Posterior vena cava (tissue), 2 donors: ENCODE data around the gene ADPRH. TPM values are rescaled to one million over a fixed set of nuclear protein-coding genes. Genes with fewer than 3 reads are reported as not detected.
"Not testable (repeated sequence)": the region's sequence is repeated elsewhere in the genome, so short reads cannot be mapped to it uniquely, and the experiment has no call there.

Experiments used
- DNase-seq: peaks from one replicate; pipeline ENCODE4 v3.0.0-alpha.2; 2020; ENCODE audit warnings: low spot score
- intact Hi-C, 2 donors: fragments of 100-400 bp; cut with DNase I; formaldehyde crosslinking; loops; one replicate each; pipeline versions ENCODE4 v1.14.1 to v1.14.2; 2022 to 2023
- long read RNA-seq, 2 donors: library from polyadenylated mRNA; unstranded; transcript quantifications; one replicate each; pipeline ENCODE4 v2.0.0, GENCODE V29; 2020 to 2021
- total RNA-seq, 2 donors: library from RNA; stranded (reverse); fragmentation: NEBNext Ultra II Directional; extraction: Animal tissue kit (Norgen Biotek cat#: 25700); gene quantifications; one replicate each; pipeline ENCODE4 v1.2.1, GENCODE V29; 2021
- donor health status: DM: yes; HTN: yes; CAD: no.
- donor health status: DM: yes; HTN: yes; CAD: no.

Gene ADPRH
- total RNA-seq = 10 to 100 TPM; 15.3 to 17.9 TPM
- long read RNA-seq, donor 1, transcript ADPRH-205 (4 exons, 1,501 nt) = major isoform, 6 of 19 reads
- long read RNA-seq, donor 1, transcript ADPRH-201 (5 exons, 3,439 nt) = major isoform, 6 of 19 reads
- long read RNA-seq, donor 1, partial matches to known transcripts = 3 of 19 reads
- long read RNA-seq, donor 1, other reads (novel, unspliced or antisense) = 3 of 19 reads
- long read RNA-seq, donor 2, transcript ADPRH-205 (4 exons, 1,501 nt) = major isoform, 11 of 27 reads
- long read RNA-seq, donor 2, transcript ADPRH-201 (5 exons, 3,439 nt) = minor isoform, 6 of 27 reads
- long read RNA-seq, donor 2, partial matches to known transcripts = 1 of 27 reads
- long read RNA-seq, donor 2, other reads (novel, unspliced or antisense) = 4 of 27 reads

DNA sequence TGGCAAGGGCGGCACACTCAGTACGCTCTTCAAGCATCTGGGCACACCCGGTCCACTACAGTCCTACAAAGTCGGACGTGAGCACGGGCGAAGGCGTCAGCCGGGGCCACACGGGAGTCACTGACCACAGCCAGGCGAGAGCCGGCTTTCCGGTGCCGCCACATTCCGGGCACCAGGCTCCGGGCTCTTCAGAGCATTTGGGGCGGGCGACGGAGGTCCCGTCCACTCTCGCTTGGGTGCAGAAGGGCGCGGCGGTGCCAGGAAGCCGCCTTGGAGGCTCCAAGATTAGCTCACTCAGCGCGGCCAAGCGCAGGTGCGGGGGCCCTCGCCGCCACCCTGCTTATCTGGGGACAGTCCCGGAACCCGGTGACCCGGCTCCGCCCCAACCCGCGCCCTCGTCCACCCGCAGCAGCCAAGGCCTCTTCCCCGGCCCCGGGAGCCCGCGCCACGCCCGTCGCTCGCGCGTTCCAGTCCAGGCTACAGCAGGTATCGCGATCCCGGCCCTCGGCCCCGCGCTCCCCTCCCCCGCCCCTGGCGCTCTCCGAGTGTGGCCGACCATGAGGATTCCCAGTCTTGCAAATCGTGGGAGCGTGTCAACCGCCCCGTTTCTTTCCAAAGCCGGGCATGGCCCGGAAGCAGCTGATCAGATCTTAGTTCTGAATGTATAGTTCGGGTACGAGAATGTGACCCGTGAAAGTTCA is at the start of gene ADPRH:
Gene ADPRH, plus strand, starts transcription at position 127 of the 701 bp plus-strand sequence. CDS start 2,678 bp downstream, outside the sequence.
- DNase-seq = peak; percentile 94
- intact Hi-C loops = loop anchor here (10.0 kb wide), 2 partner anchors 85 to 95 kb away; partner anchors contain the start of genes COX17 (in 1 of the 2) and POPDC2 (in 1 of the 2)

DNA sequence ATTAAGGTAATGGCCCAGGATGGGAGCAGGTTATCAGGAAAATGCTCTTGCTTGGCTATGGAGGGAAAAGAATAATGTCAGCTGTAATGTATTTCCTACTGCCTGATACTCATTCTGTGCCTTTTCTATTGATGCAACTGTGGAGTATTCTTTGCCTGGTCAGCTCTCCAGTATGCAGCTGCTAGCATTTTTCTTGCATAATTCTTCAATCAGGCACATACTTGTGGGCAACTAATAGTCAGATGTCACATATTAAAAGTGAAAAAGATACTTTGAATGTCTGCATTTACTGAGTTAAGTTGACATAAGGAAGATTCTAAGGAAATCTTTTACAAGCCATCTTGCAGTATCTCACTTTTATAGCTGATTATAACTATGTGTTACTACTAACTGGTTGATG is 49.4 kb upstream of the ADPRH start:
- no peak for DNase-seq
- intact Hi-C loops = loop anchor here in 1 of 2 donors (10.0 kb wide), 1 partner anchor 155 kb away; no protein-coding TSS in a partner anchor

DNA sequence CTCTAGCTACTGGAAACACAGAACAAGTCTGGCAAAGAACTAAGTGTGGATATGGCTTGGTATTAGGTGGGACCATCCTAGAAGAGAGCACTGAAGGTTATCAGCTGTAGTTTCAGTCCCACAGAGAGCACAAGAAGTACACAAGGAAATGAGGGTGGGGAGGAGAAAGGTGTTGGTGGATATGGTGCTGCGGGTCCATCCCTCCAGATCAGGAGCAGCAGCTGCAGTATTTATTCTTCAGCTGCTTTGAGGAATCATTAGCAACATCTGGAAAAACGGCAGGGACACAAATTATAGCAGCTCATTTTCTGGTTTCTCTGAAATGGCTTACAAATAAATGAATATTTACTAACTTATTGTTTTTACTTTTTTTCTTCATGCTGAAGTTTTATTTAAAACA is 48.8 kb upstream of the ADPRH start:
- intact Hi-C loops = no loop called here
- no peak for DNase-seq

DNA sequence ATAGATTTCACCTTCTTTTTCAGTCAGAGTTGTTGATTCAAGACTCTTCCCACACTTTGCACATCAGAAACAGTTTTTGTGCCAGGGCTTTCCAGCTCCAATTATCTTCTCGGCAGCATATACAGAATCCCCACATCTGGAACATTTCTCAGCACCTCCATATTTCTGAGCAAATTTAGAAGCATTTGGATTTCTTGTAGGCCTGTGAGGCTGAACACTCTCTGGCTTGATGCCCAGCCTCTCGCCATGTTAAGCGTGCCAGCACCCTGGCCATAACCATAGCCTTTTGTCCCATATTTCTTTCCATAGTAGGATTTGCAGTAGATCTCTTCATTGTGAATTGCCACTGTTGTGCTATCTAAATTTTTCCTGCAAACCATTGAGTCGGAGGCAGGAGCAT is 48.1 kb upstream of the ADPRH start:
- intact Hi-C loops = no loop called here
- no peak for DNase-seq

DNA sequence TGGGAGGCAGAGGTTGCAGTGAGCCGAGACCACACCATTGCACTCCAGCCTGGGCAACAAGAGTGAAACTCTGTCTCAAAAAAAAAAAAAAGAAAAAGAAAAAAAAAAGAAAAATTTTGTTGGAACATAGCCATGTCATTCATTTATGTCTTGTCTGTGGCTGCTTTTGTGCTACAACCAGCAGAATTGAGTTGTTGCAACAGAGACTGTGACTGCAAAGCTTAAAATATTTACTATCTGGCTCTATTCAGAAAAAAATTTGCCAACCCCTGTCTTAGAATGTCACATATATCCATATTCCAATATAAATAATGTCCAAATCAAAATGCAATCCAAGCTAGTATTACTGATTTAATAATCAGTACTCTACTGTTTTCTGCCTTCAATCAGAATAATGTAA is 45.0 kb upstream of the ADPRH start:
- intact Hi-C loops = no loop called here
- DNase-seq = no peak

DNA sequence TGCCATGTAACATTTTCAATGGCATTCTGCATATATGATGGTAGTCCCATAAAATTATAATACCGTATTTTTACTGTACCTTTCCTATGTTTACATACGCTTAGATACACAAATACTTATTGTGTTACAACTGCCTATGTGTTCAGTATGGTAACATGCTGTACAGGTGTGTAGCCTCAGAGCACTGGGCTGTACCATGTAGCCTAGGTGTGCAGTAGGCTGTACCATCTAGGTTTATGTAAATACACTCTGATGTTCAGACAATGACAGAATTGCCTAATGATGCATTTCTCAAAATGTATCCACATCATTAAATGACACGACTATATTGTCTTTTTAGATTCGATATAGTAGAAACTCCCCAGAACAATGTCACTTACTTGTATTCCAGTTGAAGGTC is 42.5 kb upstream of the ADPRH start:
- intact Hi-C loops = no loop called here
- DNase-seq = no peak

DNA sequence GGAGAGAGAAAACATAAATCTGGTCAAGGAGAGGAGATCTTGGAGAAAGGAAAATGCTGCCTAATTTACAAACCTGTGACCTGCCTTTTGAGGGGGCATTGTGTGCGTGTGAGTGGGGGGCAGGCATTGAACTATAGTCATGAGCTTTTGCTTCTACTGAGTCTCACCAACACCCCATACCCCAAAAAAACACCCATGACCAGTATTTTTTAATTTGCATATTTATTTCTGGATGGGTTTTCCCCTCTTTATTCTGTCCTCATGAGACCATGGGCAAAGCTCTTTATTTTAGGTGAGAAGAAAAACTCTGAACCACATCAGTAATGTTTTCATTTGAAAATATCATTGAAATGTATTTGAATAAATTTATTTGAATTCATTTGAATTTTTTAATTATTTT is 40.5 kb upstream of the ADPRH start:
- intact Hi-C loops = no loop called here
- no peak for DNase-seq

DNA sequence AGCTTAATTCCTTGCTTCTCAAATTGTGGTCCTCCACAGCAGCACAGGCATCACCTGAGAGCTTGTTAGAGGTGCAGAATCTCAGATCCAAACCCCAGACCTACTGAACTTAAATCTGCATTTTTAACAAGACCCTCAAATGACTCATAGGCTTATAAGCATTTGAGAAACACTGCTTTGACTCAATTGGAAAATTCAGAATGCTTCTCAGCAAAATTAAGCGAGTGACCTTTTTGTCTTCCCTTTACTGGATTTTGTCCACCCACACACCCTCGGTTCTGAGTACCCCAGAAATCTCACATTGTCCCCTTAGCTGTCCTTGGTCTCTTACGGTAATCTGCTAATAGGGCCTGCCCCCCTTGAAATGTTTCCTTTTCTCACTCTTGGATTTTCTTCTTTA is 37.7 kb upstream of the ADPRH start:
- intact Hi-C loops = loop anchor here in 1 of 2 donors (5.0 kb wide), 1 partner anchor 991 kb away; no protein-coding TSS in a partner anchor
- no peak for DNase-seq

DNA sequence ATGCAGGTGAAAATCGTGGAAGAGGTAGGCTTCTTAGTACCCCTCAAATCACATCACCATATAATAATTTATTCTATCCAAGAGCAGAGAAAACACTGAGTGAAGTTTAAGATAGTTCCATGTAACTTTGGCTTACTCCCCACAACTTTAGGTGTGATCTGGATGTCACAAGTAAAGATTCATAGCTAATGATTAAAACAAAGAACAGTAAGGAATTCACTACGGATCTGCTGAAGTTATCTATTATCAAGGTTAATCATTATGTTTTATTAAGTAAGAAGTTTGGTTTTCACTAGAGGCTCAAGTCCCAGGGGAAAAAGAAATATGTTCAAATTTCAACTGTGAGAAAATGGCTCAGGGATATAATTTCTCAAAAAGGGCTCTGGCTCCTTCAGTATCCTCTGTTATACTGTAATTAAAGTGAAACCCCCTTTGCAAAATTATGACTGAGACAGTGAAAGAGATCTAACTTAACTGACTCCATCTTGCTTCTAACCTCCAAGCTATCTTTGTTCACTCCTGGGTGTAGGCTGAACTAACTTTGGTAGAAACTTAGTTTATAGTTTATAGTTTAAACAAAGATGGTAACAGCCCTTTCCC is 37.0 kb upstream of the ADPRH start:
- no peak for DNase-seq
- intact Hi-C loops = loop anchor here in 1 of 2 donors (5.0 kb wide), 1 partner anchor 990 kb away; no protein-coding TSS in a partner anchor

DNA sequence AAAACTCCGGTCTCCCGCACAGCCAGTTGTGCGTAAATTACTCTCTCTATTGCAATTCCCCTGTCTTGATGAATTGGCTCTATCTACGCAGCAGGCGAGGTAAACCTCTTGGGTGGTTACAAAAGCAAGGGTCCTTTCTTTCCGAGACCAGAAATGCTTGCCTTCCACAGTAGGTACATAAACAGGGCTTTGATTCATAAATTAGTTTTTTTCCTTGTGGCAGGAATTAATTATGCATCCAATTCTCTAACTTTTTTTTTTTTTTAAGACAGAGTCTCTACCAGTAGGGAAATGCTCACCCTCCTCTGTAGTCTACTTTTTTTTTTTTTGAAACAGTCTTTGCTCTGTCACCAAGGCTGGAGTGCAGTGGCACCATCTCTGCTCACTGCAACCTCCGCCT is 36.1 kb upstream of the ADPRH start:
- intact Hi-C loops = loop anchor here in 1 of 2 donors (5.0 kb wide), 1 partner anchor 989 kb away; no protein-coding TSS in a partner anchor

DNA sequence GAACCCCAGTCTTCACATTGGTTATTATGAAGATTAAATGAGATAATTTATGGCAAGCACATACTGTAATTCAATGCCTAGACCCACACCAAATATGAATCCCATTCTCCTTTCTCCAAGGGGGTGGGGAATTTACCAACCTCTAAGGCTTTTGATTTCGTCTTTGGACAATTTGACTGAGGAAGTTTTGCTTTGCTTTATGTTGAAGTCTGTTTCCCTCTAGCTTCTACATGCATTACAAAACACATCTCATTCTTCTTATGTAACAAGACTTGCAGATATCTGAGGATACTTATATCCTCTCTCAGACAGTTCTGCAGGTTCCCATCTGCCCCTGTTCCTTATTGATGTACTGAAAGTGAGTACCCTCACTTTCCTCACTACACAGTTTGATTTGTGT is 32.1 kb upstream of the ADPRH start:
- DNase-seq = no peak
- intact Hi-C loops = no loop called here

More for the DNA sequence above, 36.1 kb upstream of the ADPRH start:
- no peak for DNase-seq

DNA sequence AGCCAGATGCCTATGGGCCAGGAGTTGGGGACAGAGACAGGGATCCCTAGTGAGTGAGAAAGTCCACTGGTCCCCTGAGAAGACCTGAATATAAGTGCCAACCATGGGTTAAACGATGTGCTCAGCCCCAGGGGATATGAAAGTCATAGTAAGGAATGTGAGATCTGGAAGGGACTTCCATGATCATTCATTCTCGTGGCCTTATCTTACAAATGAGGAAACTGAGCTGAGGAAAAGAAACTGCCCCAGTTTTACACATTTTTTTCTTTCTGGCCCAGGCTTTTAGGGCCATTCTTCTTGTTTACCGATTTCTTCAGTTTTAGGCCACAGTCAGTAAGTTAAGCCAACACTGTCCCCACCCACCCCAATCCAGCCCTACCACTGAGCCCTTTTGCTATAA is 31.0 kb upstream of the ADPRH start:
- DNase-seq = no peak
- intact Hi-C loops = no loop called here

DNA sequence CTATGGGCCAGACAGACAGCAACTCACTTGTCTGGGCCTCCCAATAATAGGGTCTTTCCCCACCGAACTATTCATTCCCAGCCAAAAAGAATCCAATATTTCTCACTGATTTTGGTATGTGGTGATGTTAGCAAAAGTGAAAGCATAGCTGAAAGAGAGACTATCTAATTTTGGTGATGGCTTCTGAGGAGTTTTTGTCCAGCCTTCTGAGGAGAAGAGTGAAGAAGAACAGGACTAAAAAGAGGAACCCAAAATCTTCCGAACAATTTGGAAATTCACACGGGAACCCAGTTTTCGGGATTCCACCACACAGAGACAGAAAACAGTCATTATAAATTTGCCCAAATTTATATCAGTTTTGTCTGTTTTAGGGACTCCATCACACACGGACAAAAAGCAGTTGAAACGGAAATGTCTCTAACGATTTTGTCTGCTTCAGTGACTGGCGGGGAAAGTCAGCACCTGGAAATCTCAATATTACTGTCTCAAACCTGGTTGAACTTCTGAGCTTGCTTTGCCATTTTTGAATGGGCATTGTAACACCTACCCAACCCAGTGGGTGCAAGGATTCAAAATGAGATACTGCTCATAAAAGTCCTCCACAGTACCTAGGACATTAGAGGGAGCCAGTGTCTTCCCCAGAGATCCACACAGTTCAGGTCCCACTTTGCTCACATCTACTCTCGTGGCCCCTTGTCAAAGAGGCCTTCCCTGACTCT is 28.9 kb upstream of the ADPRH start:
- DNase-seq = no peak
- intact Hi-C loops = no loop called here

DNA sequence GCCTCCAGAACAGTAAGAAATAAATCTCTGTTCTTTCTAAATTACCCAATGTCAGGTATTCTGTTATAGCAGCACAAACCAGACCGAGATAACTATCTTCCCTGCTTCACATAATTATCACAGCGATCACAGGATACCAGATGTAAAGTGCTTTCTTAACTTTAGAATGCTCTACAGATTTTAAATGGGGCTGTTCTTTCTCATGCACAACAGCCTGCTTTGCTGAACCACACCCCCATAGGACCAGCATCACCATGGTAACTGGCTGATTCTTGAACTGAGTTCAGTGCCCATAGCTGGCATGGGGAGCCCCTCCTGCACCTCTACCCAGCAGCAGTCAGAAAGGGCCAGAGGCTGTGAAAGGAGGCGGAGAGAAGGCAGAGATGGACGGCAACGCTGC is 27.7 kb upstream of the ADPRH start:
- DNase-seq = no peak
- intact Hi-C loops = no loop called here

DNA sequence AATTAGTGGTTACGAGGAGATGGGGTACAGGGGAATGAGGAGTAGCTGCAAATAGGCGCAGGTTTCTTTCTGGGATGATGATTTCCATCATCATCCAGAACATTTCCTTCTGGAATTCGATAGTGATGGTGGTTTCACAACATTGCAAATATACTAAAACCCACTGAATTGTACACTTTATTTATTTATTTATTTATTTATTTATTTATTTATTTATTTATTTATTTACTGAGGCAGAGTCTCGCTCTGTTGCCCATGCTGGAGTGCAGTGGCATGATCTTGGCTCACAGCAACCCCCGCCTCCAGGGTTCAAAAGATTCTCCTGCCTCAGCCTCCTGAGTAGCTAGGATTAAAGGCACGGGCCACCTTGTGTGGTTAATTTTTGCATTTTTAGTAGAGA is 26.4 kb upstream of the ADPRH start:
- DNase-seq, intact Hi-C loops: not testable (repeated sequence)

DNA sequence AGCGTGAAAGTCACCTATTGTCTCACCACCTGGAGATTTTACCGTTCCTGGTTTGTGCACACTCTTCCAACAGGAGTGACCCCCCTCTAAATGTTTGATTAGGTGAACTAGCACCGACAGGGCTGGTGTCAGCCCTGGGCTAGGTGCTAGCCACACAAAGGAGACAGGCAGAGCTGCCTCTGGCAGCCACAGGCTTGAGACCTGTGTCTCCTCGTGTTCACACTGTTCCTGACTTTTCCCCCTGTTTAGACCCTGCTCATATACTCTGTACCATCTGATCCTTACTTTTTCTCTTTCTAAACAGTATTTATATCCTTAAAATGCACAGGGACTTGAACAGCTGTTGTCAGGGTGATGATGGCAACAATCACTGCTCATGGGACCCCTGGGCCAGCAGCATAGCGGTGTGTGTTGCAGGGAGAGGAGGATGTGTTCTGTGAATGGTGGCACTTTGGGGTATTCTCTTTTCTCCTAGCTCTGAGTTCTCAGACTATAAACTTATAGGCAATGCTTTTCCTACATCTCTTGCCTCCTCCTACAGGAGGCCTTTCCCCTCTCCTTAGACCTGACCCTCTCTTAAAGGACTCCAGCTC is 25.4 kb upstream of the ADPRH start:
- intact Hi-C loops = no loop called here
- no peak for DNase-seq

DNA sequence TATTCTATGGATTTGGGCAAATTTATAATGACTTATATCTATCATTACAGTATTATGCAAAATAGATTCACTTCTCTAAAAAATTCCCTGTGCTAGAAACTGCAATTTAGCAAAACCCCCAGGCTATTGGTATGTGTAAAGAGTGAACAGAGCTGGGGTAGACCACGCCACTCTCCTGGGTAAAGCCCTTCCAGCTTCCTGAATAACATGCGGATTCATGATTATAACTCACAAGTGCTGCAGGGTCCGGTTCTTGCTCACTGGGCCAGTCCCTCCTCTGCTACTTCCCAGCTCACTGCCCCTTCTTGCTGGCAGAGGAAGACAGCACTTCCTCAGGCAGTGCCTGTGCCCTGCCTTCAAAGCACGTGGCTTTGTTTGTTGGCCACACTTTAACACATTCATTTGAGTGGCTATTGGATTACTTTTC is 24.0 kb upstream of the ADPRH start:
- no peak for DNase-seq
- intact Hi-C loops = no loop called here

DNA sequence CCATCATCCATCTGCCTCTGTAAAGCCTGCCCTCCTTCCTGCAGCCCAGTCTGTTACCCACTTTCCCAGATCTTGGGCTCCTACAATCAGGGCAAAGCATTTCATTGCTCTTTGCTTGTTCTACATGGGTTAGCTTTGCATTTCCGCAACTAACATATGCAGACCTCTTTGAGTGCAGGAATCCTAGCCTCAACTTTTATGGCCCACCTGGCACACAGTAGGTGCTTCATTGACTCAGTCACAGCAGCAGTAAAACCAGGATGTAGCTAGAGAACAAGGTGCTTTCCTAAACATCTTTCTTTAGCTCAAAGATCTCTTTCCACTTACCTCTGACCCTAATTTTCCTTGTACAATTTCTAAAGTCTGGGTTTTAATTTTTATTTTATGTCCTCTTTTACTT is 23.4 kb upstream of the ADPRH start:
- intact Hi-C loops = no loop called here
- no peak for DNase-seq
